NCI-H82 treated with DMSO at 0.1 percent for 48 hours (cell line): ENCODE results near the gene FPR2.
"Not testable (repeated sequence)": the region's sequence is repeated elsewhere in the genome, so short reads cannot be mapped to it uniquely, and the experiment has no call there.

Source experiments
- DNase-seq: peaks from one replicate; lab custom pipeline; 2025; ENCODE audit not compliant: unreplicated experiment; lab: John Stamatoyannopoulos, UW

FPR2 gene

GRCh38 chr19:51760697-51761356 lies at the start of gene FPR2:
FPR2 (plus strand) TSS chr19:51761180; CDS start chr19:51768659, 7,479 bp downstream.
- no peak for DNase-seq

- no peak for DNase-seq
These were observed 49.3 kb upstream of the FPR2 start for GRCh38 chr19:51711702-51712101.

GRCh38 chr19:51712461-51713081 lies 48.4 kb upstream of the FPR2 start:
- DNase-seq, result peak; percentile 6

- DNase-seq, result no peak
These were observed 47.4 kb upstream of the FPR2 start for GRCh38 chr19:51713319-51714285.

- DNase-seq, result no peak
These were observed 46.1 kb upstream of the FPR2 start for GRCh38 chr19:51714848-51715247.

GRCh38 chr19:51715850-51716249 lies 45.1 kb upstream of the FPR2 start:
- DNase-seq, result no peak

- DNase-seq, result no peak
These were observed 44.1 kb upstream of the FPR2 start for GRCh38 chr19:51716925-51717324.

GRCh38 chr19:51719251-51719988 lies 41.6 kb upstream of the FPR2 start:
- no peak for DNase-seq

GRCh38 chr19:51721905-51722304 lies 39.1 kb upstream of the FPR2 start:
- DNase-seq, result no peak

- no peak for DNase-seq
These were observed 38.5 kb upstream of the FPR2 start for GRCh38 chr19:51722492-51722891.

GRCh38 chr19:51724543-51724942 lies 36.4 kb upstream of the FPR2 start:
- no peak for DNase-seq

GRCh38 chr19:51726049-51726448 lies 34.9 kb upstream of the FPR2 start:
- DNase-seq, result no peak

GRCh38 chr19:51727349-51727880 lies 33.6 kb upstream of the FPR2 start:
- no peak for DNase-seq

- no peak for DNase-seq
These were observed 31.2 kb upstream of the FPR2 start for GRCh38 chr19:51729781-51730180.

GRCh38 chr19:51733742-51734522 lies 27.0 kb upstream of the FPR2 start:
- DNase-seq, result no peak

- DNase-seq, result no peak
These were observed 25.1 kb upstream of the FPR2 start for GRCh38 chr19:51735759-51736449.

GRCh38 chr19:51737389-51737788 lies 23.6 kb upstream of the FPR2 start:
- no peak for DNase-seq

- no peak for DNase-seq
These were observed 23.1 kb upstream of the FPR2 start for GRCh38 chr19:51737924-51738323.

GRCh38 chr19:51738523-51738922 lies 22.5 kb upstream of the FPR2 start:
- not testable (repeated sequence) for DNase-seq
